A172 (cell line): Measurements from ENCODE around the gene ATP7A. TPM values are rescaled to one million over a fixed set of nuclear protein-coding genes. Genes with fewer than 3 reads are reported as not detected.

Source experiments
- DNase-seq: peaks from one replicate; pipeline ENCODE4 v3.0.0-alpha.2; 2015; ENCODE audit warnings: low spot score
- total RNA-seq: library from RNA; depleted of rRNA; stranded (reverse); fragments of >200 nt; shearing (Covaris generic); gene quantifications from 2 replicates; pipeline ENCODE4 v1.2.3, GENCODE V29; 2014

Gene ATP7A
- total RNA-seq, 1 experiment from 2014 or later: 9.0 TPM

DNA sequence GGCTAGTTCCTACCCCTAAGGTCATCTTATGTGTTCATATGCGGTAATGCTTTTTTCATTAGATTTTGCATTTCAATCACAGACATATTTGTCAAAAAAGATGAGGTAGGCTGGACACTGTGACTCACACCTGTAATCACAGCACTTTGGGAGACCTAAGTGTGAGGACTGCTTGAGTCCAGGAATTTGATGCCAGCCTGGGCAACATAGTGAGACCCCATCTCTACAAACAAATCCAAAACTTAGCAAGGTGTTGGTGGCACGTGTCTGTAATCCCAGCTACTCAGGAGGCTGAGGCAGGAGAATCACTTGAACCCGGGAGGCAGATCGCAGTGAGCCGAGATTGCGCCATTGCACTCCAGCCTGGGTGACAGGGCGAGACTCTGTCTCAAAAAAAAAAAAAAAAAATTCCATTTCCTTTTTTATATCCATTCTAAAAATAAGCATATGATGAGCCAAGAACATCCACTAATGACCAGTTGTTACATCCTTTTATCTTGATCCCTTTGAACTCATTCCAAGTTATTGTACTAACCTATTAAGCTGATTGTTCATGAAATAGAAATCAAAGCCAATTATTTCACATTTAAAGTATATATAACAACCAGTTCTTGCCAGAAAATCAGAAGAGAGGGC lies 35.5 kb downstream of the ATP7A start:
- no peak for DNase-seq

DNA sequence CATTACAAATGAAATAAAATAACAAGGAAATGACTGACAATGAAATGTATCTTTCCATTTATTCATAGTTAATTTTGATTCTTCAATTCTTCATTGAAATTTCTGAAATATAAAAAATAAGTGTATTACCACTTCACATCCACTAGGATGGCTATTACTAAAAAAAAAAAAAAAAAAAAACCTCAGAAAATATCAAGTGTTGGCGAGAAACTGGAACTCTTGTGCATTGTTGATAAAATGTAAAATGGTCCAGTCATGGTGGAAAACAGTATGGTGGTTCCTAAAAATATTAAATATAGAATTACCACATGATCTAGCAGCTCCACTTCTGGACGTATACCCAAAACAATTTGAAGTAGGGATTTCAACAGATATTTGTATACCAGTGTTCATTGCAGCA lies 36.1 kb downstream of the ATP7A start:
- DNase-seq: no peak

DNA sequence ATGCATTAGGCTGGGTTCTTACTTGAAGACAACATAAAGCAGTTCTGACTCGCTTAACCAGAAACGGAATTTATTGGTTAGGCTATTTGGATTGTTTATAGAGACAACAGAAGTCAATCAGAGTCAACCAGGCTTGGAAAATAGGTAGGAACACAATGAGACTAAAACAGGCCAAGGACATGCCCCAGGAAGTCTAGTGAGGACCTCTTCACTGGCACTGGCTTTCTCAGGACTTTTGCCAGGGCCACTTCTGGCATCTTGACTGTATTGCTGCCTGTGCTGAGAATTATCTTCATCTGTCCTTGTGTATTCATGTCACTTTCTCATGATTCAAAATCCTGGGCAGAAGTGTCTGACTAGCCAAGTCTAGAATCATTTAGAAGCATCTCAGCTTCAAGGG lies 39.3 kb downstream of the ATP7A start:
- no peak for DNase-seq

DNA sequence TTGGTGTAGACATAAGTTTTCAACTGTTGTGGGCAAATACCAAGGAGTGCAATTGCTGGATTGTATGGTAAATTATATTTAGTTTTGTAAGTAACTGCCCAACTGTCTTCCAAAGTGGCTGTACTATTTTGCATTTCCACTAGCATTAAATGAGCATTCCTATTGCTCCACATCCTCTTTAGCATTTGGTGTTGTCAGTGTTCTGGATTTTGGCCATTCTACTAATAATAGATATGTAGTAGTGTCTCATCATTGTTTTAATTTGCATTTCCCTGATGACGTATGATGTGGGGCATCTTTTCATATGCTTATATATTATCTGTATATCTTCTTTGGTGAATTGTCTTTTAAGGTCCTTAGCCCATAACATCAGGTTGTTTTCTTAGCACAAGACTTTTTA lies 41.7 kb downstream of the ATP7A start:
- no peak for DNase-seq

DNA sequence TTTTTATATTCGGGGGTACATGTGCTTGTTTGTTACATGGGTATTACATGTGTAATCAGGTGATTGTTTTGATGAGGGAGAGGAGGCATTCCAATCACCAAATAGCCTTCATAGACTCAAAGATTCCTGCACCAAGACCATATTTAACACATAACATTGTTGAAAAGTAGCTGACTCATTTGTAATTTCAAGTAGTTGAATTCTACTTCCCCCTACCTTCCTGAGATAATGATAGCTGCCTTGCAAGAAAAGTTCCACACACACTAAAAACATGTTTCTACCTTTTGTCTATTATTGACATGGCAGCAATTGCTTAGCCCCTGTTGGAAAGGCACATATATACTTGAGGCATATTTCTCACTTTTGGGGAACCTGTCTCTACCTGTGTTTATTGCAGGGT lies 42.8 kb downstream of the ATP7A start:
- DNase-seq: no peak

DNA sequence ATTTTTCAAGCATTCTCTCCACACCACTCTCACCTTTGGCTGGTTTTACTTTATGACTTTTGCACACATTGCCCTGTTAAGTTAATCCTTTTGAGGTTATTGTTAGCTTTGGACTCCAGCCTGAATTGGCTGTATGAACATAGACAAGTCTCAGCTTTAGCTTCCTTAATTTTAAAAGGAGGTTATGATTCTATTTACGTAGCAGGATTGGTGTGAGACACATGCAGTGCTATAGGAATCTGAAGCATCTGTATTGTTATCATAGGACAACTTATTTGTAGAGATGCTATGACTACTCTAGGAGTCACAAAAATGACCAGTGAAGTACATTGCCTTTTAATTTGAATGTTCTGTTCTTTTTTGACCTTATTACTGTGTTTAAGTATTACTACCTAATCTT lies 43.2 kb downstream of the ATP7A start:
- no peak for DNase-seq

DNA sequence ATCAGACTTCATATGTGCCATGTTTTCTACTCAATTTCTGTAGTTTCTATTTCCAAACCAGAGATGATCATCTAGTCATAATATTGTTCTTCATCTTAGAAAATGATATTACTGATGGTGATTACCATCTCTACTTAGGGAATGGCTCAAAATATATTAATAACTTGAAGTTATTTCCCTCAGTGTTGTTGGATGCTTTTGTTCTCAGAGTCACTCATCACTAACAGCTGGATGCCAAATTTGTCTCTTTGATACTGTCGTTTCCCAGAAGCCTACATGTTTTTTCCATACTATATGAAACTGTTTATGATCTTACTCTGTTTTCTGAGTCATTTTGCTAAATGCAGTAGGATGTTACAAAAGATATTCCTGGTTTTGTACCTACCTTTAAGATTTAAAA lies 50.1 kb downstream of the ATP7A start:
- no peak for DNase-seq

DNA sequence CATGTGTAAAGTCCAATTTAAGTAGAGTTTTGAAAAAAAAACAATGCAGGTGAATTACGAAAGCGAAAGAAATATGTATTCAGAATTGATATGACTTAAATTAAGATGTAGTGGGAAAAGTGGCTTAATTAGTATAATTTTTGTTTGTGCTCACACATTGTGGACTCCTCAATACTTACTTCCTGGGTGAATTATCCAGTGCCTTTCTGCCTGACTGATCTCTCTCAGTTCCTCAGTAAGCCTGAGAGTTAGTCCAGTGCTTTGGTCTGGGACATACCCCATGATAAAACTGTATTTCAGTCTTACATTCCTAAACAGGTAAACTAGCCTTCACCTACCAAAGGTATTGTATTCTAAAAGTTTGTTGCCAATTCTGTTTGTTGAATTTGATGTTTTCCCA lies 50.6 kb downstream of the ATP7A start:
- no peak for DNase-seq

DNA sequence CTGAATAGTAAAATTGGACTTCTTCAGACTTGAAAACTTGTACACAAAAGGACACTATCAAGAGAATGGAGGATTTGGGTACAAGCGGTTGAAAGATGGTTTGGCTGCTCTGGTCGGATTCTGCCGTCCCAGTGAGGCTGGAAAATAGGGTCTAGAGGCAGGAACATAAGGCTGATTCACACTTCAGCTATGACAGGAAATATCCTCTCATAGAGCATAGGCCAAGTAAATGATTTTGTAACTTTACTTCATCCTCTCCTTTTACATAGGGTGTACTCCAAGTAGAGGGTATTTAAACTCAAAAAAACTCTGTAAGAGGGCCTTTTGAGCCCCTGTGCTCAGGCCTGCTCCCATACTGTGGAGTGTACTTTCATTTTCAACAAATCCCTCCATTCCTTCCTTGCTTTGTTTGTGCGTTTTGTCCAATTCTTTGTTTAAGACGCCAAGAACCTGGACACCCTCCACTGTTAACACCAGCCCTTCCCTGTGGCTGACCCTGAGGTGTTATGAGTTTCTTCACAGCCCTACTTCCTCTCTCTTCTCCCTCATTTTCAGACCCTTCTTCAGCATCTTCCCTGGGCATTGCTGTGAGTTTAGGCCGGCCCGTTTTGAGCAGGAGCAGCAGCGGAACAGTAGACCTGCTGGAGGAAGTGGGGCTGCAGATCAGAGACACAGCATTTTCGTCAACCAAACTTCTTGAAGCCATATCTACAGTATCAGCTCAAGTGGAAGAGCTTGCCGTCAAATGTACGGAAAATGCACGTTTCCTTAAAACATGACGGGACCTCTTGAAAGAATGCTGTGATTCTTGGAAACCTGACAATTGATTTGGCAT lies 51.8 kb downstream of the ATP7A start:
- peak; percentile 2 for DNase-seq

DNA sequence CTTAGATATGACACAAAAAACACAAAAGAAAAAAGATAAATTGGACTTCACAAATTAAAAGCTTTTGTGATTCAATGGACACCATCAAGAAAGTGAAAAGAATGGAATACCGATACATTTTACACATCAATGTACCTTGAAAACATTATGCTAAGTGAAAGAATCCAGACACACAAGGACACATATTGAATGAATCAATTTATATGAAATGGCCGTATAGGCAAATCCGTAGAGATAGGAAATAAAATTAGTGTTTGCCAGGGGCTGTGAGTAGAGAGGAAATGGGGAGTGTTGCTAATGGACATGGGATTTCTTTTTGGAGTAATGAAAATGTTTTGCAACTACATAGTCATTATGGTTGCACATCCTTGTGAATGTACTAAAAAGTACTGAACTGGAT lies 55.9 kb downstream of the ATP7A start:
- no peak for DNase-seq

DNA sequence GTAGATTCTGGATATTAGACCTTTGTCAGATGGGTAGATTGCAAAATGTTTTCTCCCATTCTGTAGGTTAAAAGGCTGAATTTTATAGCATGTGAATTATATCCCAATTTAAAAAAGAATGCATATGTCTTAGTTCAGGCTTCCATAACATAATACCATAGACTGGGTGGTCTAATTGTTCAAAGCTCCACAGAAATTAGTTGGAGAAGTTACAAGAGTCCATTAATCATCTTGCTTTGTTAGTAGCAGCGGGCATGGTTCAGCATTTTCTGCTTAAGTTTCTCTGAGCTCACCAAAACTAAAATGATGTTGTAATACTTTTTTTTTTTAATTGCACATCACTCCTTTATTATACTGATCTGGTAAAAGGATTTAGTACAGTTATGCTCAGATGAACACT lies 57.1 kb downstream of the ATP7A start:
- DNase-seq: no peak

DNA sequence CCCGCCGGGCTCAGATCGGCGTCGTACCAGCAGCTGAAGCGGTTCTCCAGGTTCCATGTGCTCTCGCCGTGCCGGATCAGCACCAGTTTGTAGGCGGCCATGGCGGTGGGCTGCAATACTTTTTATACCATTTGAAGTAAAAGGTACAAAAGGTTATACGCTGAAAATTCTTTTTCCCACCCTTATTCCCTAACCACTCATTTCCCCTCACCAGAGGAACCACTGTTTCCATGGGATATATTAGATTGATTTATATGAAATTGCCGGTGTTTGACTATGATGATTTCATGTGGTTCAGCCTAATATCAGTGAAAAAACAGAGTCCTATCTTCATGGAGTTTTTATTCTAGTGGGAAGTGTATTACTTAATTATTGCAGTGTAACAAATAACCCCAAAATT lies 59.0 kb downstream of the ATP7A start, which contains the start of gene PGAM4:
PGAM4 (minus strand) TSS at position 101 of the 400 bp plus-strand sequence; CDS start at position 101, 0 bp downstream.
- no peak for DNase-seq

DNA sequence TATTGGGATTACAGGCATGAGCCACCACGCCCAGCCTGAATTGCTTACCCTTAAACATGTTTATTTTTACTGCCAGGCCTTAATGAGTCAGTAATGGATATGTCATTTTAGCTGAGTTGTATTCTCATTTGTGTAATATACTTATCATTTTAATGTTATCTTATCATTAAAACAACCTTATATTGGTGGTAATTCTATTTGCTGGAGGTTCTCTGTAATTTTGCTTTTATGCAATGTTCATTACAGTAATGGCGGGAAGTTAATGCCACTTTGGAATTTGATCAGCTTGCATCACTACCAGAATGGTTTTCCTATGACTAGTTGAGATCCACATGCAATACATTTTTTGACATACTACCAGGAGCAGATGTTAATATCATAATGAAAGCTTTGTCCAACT lies 65.3 kb downstream of the ATP7A start:
- no peak for DNase-seq

DNA sequence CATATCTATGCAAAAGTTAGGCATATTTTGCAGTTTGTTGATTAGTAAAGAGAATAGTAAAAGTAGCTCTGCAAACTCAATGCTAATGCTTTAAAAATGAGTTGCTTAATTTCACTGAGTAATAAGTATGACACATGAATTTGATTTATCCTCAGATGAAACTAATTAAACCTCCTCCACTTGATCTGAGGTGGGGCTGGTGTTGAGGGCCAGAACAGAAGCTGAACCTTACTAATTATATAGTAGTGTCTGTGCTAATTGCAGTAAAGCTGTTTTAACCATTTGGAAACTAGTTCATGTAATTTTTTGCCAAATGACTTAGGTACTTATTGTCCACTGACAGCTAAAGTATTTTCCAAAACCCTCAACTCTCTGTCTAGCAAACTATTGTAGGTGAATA lies 66.6 kb downstream of the ATP7A start:
- DNase-seq: no peak

DNA sequence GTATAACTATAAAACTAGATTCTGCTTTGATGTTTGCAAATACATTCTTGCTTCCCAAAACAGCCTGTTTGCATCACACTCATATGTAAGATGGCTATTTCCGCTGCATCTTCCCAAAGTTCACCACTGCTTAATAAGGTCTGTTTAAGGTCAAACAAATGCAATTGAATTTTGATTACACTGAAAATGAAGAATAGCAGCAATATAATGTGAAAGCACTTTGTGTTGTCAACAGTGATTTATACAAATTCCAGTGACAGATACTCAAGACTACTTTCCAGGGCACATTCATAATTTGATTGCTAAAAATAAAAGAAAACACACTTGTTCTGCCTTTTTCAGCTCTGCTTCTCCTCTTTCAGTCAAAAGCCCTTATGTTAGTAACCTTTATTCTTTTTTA lies 67.0 kb downstream of the ATP7A start:
- no peak for DNase-seq

DNA sequence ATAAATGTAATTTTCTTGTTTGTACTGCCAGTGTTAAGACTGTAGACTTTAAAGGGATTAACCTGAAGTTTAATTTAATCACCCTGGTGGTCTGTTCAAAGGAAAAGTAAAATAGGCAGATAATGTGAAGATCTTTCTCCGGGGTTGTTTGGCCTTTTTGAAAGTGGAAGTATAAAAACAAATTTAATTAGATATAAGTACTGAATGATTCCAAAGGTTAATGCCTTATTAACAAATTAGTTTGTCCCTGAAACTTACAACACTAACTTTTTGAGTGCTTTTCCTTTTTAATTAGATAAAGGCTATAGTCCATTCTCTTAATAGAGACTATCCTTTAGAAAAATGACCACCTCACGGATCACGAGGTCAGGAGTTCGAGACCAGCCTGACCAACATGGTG lies 69.4 kb downstream of the ATP7A start:
- DNase-seq: no peak

DNA sequence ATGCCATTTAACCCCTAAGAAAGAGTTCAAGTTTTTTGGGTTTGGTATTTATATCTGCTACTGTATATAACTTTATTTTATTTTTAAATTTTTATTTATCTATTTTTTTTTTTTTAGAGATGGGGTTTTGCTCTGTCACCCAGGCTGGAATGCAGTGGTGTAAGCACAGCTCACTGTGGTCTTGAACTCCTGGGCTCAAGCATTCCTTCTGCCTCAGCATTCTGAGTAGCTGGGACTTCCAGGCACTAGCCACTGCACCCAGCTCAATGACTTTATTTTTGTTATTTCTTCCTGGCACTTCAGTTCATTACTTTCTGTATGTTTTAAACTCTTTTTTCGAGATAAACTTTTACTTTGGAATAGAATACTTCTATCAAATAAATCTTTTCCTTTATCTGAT lies 101.4 kb downstream of the ATP7A start:
- no peak for DNase-seq

DNA sequence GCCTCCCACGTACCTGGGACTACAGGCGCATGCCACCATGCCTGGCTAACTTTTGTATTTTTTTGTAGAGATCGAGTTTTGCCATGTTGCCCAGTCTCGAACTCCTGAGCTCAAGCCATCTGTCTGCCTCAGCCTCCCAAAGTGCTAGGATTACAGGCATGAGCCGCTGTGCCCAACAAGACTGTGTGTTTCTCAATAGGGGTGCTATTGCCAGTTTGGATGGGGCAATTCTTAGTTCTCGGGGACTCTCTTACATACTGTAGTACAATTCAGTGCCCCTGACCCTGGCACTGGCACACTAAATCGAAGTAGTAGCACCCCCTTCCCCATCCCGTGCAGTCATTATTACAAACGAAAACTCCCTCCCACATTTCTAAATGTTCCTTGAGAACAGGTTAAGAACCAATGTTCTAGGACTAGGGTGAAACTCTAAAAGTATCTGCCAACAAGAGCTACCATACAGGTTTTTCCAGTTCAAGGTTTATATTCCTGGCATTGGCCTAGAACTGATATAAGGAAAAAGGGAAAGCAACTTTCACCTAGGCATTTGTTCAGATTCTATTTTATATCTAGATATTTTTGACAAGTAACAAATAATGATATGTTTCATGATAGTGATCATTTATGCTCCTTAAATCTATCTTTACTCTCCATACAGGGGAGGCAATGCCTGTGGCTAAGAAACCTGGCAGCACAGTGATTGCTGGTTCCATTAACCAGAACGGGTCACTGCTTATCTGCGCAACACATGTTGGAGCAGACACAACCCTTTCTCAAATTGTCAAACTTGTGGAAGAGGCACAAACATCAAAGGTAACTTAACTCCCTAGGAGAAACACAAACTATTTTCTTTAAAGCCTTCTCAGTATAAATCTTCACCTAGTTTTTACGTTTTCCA lies 109.3 kb downstream of the ATP7A start:
- DNase-seq: no peak

DNA sequence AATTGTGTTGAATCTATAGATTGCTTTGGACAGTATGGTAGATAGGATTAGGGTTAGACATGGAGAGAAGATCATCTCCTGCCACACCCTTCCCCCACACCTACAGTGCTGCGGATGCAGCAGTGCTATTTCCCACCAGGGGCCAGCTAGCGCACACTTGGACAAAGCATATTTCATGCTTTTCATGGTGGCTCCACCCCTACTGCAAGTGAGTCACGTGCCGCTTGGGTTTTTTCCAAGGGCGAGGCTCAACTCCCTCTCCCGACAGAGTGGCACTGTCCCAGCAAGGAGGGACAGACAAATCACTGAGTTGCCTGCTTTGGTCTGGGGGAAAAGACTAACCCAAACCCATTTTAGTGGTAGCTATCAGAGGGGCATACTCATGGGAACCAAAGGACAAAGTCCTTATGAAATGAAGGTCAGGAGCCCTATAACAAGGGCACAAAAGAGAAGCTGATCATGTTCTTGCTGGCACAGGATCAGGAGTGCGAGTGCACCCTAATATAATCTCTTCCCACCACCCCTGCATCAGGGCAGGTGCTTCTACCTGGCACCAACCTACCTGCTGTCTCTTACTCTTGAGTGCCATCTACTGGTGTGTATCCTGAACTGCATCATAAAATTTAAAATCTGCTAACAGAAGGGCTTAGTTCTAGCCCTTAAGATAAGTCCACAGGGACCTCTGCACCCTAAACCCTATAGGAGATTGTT lies 114.0 kb downstream of the ATP7A start:
- peak; percentile 38 for DNase-seq

DNA sequence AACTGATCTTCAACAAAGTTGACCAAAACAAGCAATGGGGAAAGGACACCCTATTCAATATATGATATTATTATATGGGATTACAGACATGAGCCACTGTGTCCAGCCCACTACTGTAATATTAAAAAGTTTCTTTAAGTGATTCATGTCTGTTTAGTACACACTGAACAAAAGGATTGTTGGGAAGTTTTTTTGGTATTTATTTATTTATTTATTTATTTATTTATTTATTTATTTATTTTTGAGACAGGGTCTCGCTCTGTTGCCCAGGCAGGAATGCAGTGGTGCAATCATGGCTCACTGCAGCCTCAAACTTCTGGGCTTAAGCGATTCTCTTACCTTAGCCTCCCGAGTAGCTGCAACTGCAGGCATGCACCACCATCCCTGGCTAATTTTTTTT lies 117.3 kb downstream of the ATP7A start:
- DNase-seq: no peak

DNA sequence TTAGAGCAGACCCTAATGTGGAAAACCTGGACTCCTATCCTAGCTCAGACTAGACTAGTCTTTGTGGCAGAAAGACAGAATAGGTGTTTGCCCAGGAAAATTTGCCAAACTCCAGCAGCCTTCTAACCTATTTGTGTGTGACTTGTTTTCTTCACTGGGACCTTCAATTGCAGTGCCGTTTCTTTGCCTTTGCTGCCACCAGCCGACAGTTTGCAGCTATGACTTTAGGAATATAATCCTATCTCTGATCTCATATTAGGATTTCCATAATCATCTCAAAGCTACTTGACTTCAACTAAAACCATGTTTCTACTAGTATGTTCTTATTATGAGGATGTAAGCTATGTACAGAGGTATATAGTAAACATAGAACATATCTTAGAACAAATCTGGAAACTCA lies 119.2 kb downstream of the ATP7A start:
- peak; percentile 28 for DNase-seq

DNA sequence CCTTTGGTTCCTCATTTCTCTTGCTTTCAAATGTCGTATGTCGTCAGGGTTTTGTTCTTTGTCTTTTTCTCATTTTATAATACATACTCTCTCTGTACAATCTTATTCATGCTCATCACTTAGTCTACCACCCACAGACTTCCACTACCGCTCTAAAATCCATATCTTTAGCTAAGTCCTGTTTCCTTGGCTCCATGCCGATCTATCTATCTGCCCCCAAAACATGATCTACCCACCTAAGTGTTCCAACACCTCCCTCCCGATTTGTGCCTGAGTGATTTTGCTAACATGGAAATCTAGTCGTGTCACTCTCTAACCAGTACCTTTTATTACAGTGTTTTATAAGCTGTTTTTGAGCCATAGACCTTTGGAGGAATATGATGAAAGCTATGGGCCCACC lies 124.6 kb downstream of the ATP7A start:
- no peak for DNase-seq
